C4-2B (cell line): ENCODE results near the gene ZDHHC4.

Experiments
- ZFX ChIP-seq: fragments of 450-650 bp; IDR thresholded peaks from 2 replicates; pipeline ENCODE4 v1.6.1; 2017
- TF ChIP-seq, protein P1 (sequence below): fragments of 450-650 bp; conservative IDR thresholded peaks from 2 replicates; pipeline ENCODE4 v1.5.1; 2017; ENCODE audit warnings: mild to moderate bottlenecking

DNA sequence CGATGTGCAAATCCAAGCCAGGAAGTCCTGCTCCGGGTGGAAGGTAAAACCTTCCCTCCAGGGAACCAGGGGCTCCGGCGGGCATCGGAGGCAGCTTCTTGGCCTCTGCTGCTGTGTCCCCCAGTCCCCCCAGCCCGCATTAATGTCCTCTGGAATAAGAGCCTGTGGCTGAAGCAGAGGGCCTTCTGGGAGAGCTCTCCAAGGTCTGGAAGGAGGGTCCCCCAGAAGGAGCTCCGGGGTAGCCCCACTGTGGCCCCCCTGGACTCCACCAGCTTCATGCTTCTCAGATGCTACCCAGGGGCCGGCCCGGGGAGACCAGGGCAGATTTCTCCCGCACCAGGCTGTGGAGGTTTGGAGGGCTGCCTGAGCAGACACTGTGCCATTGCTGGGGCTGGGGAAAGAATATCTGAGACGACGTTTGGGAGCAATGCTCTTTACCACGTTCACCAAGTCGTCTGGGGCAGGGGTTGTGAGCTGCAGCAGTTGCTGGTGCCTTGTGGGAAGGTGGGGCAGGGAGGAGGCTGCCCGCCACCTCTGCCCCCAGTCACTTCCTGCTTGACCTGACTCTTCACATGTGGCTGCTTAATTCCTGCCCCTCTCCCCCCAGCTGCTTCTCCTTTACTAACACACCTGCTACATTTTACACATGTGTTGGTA is 46.5 kb downstream of the ZDHHC4 start:
- TF ChIP-seq, protein P1, sequence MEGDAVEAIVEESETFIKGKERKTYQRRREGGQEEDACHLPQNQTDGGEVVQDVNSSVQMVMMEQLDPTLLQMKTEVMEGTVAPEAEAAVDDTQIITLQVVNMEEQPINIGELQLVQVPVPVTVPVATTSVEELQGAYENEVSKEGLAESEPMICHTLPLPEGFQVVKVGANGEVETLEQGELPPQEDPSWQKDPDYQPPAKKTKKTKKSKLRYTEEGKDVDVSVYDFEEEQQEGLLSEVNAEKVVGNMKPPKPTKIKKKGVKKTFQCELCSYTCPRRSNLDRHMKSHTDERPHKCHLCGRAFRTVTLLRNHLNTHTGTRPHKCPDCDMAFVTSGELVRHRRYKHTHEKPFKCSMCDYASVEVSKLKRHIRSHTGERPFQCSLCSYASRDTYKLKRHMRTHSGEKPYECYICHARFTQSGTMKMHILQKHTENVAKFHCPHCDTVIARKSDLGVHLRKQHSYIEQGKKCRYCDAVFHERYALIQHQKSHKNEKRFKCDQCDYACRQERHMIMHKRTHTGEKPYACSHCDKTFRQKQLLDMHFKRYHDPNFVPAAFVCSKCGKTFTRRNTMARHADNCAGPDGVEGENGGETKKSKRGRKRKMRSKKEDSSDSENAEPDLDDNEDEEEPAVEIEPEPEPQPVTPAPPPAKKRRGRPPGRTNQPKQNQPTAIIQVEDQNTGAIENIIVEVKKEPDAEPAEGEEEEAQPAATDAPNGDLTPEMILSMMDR: no peak
- no peak for TF ChIP-seq ZFX
